K562 (cell line): ENCODE results near the gene CDKN2AIPNL. TPM values are rescaled to one million over a fixed set of nuclear protein-coding genes. Genes with fewer than 3 reads are reported as not detected.

ENCODE experiments used
- ATAC-seq: fragments of 200-7000 bp; cut with Tn5 transposase; 3 replicates; pipeline ENCODE4 v1.9.1; 2020; ENCODE audit warnings: moderate library complexity
- BruUV-seq: library from RNA; stranded (reverse); fragments of 400-500 nt; replicated peaks from 2 replicates; lab custom pipeline; 2021; lab: Mats Ljungman, UMichigan
- CTCF ChIA-PET: fragments of 300-600 bp; formaldehyde crosslinking; extraction: SDS; loops from one replicate; lab custom pipeline; 2021; ENCODE audit warnings: low intra/inter-chr PET ratio; lab: Yijun Ruan, JAX
- POLR2A ChIA-PET: fragments of 300-600, 350-650 bp; sonication (Branson Sonifier 250); formaldehyde crosslinking; extraction: SDS; loops from one replicate; lab custom pipeline; 2021; ENCODE audit warnings: antibody characterized with exemption, inconsistent platforms; lab: Yijun Ruan, JAX
- DNase-seq, 4 experiments: peaks; one replicate each; pipeline versions ENCODE4 v3.0.0 to v3.0.0-alpha.2; 2011 to 2018; ENCODE audit warnings: low spot score in 3 of 4, mixed read lengths in 3 of 4; ENCODE audit errors: extremely low read depth in 1 of 4
- FAIRE-seq: peaks from 2 replicates; lab custom pipeline; 2011; peaks lifted over from hg19 to GRCh38; lab: Jason Lieb, UNC
- H2AFZ ChIP-seq: 2 replicates; pipeline ENCODE4 v1.6.0; 2011; ENCODE audit warnings: low read depth, low read length, control low read depth, inconsistent platforms
- H3K27ac ChIP-seq: fragments of 200-600 bp; 3 replicates; pipeline ENCODE4 v1.8.0; 2011; ENCODE audit warnings: low read depth, mild to moderate bottlenecking, control low read depth, inconsistent platforms, low read length, moderate library complexity, mixed read lengths; ENCODE audit errors: extremely low read depth
- H3K27me3 ChIP-seq, 2 experiments: fragments of 300-600 bp in 1 of 2; 2 replicates in 1 of 2; 3 replicates in 1 of 2; pipeline versions ENCODE4 v1.6.0 to v1.8.0; 2011; ENCODE audit warnings: inconsistent platforms in 2 of 2, low read length in 2 of 2, mild to moderate bottlenecking in 1 of 2, mixed read lengths in 1 of 2, moderate library complexity in 1 of 2; ENCODE audit not compliant: control insufficient read depth in 2 of 2, insufficient read depth in 2 of 2
- H3K36me3 ChIP-seq: fragments of 300-600 bp; 3 replicates; pipeline ENCODE4 v1.8.0; 2011; ENCODE audit warnings: mild to moderate bottlenecking, low read length, inconsistent platforms; ENCODE audit not compliant: control insufficient read depth, insufficient read depth
- H3K4me1 ChIP-seq, 2 experiments: fragments of 200-600 bp in 1 of 2; replicated peaks in 1 of 2; 2 replicates in 1 of 2; 3 replicates in 1 of 2; pipeline versions ENCODE4 v1.5.1 to v1.8.0; 2011; ENCODE audit warnings: inconsistent platforms in 2 of 2, low read length in 2 of 2, mild to moderate bottlenecking in 1 of 2, mixed read lengths in 1 of 2, moderate library complexity in 1 of 2; ENCODE audit not compliant: control insufficient read depth in 2 of 2, insufficient read depth in 2 of 2
- H3K4me2 ChIP-seq: 2 replicates; pipeline ENCODE4 v1.6.1; 2011; ENCODE audit warnings: low read length, control low read depth, inconsistent platforms, mixed read lengths; ENCODE audit not compliant: insufficient read depth
- H3K4me3 ChIP-seq: fragments of 200-600 bp; sonication (generic), shearing (Covaris generic); 2 replicates; pipeline ENCODE4 v1.5.1; 2016; ENCODE audit warnings: control low read depth, inconsistent platforms
- H3K79me2 ChIP-seq: fragments of 200-600 bp; 3 replicates; pipeline ENCODE4 v1.8.0; 2011; ENCODE audit warnings: low read length, inconsistent platforms; ENCODE audit not compliant: control insufficient read depth, insufficient read depth
- H3K9ac ChIP-seq, 2 experiments: 2 replicates each; pipeline versions ENCODE4 v1.6.0 to v1.6.1; 2011; ENCODE audit warnings: low read depth in 2 of 2, low read length in 2 of 2, control low read depth in 1 of 2, inconsistent platforms in 1 of 2, mild to moderate bottlenecking in 1 of 2, mixed read lengths in 1 of 2; ENCODE audit not compliant: insufficient read depth in 1 of 2
- H3K9me1 ChIP-seq: one replicate; pipeline ENCODE4 v1.6.0; 2011; ENCODE audit warnings: inconsistent platforms, mild to moderate bottlenecking, low read length, moderate library complexity; ENCODE audit not compliant: control insufficient read depth, insufficient read depth
- H3K9me3 ChIP-seq: replicated peaks from 2 replicates; pipeline ENCODE4 v1.5.1; 2011; ENCODE audit warnings: low read depth, low read length, inconsistent platforms; ENCODE audit not compliant: control insufficient read depth, insufficient read depth
- H4K20me1 ChIP-seq: replicated peaks from 2 replicates; pipeline ENCODE4 v1.6.1; 2011; ENCODE audit warnings: low read length, inconsistent platforms, mixed read lengths; ENCODE audit not compliant: control insufficient read depth, insufficient read depth
- CBX5 ChIP-seq: IDR thresholded peaks from 2 replicates; pipeline ENCODE4 v1.6.1; 2014; ENCODE audit warnings: low read depth, borderline replicate concordance
- FIP1L1 ChIP-seq: fragments of 200-400 bp; formaldehyde crosslinking; IDR thresholded peaks from 2 replicates; pipeline ENCODE4 v1.6.1; 2018; ENCODE audit warnings: mild to moderate bottlenecking, low read depth, low read length; ENCODE audit not compliant: poor library complexity, severe bottlenecking
- GABPB2 ChIP-seq: fragments of 250-450 bp; sonication (Bioruptor Pico); conservative IDR thresholded peaks from 2 replicates; pipeline ENCODE4 v1.5.1; 2021; ENCODE audit warnings: mild to moderate bottlenecking
- HDAC2 ChIP-seq: fragments of 450-650 bp; IDR thresholded peaks from 2 replicates; pipeline ENCODE4 v1.6.1; 2016; ENCODE audit warnings: mild to moderate bottlenecking
- HNRNPL ChIP-seq: fragments of 200-400 bp; formaldehyde crosslinking; IDR thresholded peaks from 2 replicates; pipeline ENCODE4 v1.6.1; 2017; ENCODE audit warnings: low read depth, mild to moderate bottlenecking, low read length
- JUND ChIP-seq, 2 experiments: IDR thresholded peaks; 2 replicates in 1 of 2; 3 replicates in 1 of 2; pipeline ENCODE4 v1.6.1; 2011; ENCODE audit warnings: borderline replicate concordance in 2 of 2, low read depth in 2 of 2, low read length in 2 of 2, improper control_type of control experiment in 1 of 2, missing biosample characterization in 1 of 2, missing genetic modification characterization in 1 of 2, missing genetic modification reagents in 1 of 2
- PATZ1 ChIP-seq: fragments of 250-450 bp; sonication (Bioruptor Pico); IDR thresholded peaks from 2 replicates; pipeline ENCODE4 v1.5.0; 2020; ENCODE audit warnings: mild to moderate bottlenecking, borderline replicate concordance
- TCF7 ChIP-seq: sonication (generic); IDR thresholded peaks from 2 replicates; pipeline ENCODE4 v1.6.1; 2016; ENCODE audit warnings: antibody characterized with exemption, borderline replicate concordance
- TOE1 ChIP-seq, 2 experiments: fragments of 450-650 bp in 1 of 2; sonication (generic) in 1 of 2; formaldehyde crosslinking in 1 of 2; IDR thresholded peaks; 2 replicates each; pipeline versions ENCODE4 v1.7.1 to v1.8.0; 2016 to 2022; ENCODE audit warnings: borderline replicate concordance in 2 of 2, mild to moderate bottlenecking in 2 of 2, antibody characterized with exemption in 1 of 2, inconsistent platforms in 1 of 2, low read depth in 1 of 2, missing genetic modification reagents in 1 of 2, moderate library complexity in 1 of 2
- ZBTB33 ChIP-seq: sonication (generic); formaldehyde crosslinking; IDR thresholded peaks from 2 replicates; pipeline ENCODE4 v1.8.1; 2023; ENCODE audit warnings: mild to moderate bottlenecking, missing genetic modification reagents
- ZEB2 ChIP-seq: fragments of 450-650 bp; IDR thresholded peaks from 2 replicates; pipeline ENCODE4 v1.6.1; 2016
- ZNF165 ChIP-seq: fragments of 250-450 bp; sonication (Bioruptor Pico); IDR thresholded peaks from 2 replicates; pipeline ENCODE4 v1.4.0; 2020; ENCODE audit warnings: borderline replicate concordance
- ZNF212 ChIP-seq: fragments of 450-650 bp; formaldehyde crosslinking; IDR thresholded peaks from 2 replicates; pipeline ENCODE4 v1.4.0; 2020; ENCODE audit warnings: mild to moderate bottlenecking
- ZNF740 ChIP-seq, 3 experiments: fragments of 200-800 bp in 1 of 3; sonication (Bioruptor generic) in 1 of 3; sonication (generic) in 1 of 3; formaldehyde crosslinking in 1 of 3; IDR thresholded peaks; 2 replicates each; pipeline versions ENCODE4 v1.6.1 to v1.8.0; 2016 to 2022; ENCODE audit warnings: mild to moderate bottlenecking in 2 of 3, missing compliant biosample characterization in 2 of 3, missing genetic modification characterization in 2 of 3, missing genetic modification reagents in 1 of 3
- WGBS: fragments of 100-300 bp; shearing (Covaris generic); methylation state at CpG from one replicate; pipeline ENCODE4 v1.1.6; 2016; ENCODE audit warnings: low coverage, mixed read lengths; ENCODE audit not compliant: insufficient coverage; ENCODE audit errors: missing lambda C conversion rate; 5-methylcytosine and 5-hydroxymethylcytosine counted together
- in situ Hi-C: fragments of 300-500 bp; cut with MboI; formaldehyde crosslinking; loops from 4 replicates; pipeline ENCODE4 v1.15.0; 2018; ENCODE audit warnings: inconsistent platforms, mixed read lengths
- intact Hi-C: fragments of 100-400 bp; cut with micrococcal nuclease; formaldehyde crosslinking; loops from 2 replicates; pipeline ENCODE4 v1.14.2; 2022
- polyA plus RNA-seq, 8 experiments: library from polyadenylated mRNA; depleted of rRNA in 4 of 8; stranded (reverse) in 5 of 8; unstranded in 3 of 8; fragments of >200 nt; fragmentation: Nextera tagmentation in 2 of 8; fragmentation: Illumina TruSeq in 1 of 8; extraction: Ambion mirVana in 2 of 8; extraction: Trizol in 1 of 8; gene quantifications; 2 replicates each; pipeline versions ENCODE4 v1.2.1 to v1.2.3, GENCODE V29; 2011 to 2014; ENCODE audit warnings: inconsistent platforms in 1 of 8, missing spikeins in 1 of 8
- total RNA-seq, 7 experiments: library from RNA; depleted of rRNA in 6 of 7; stranded (reverse); fragments of >200 nt in 6 of 7; fragmentation: Illumina TruSeq in 2 of 7; extraction: Trizol in 2 of 7; gene quantifications; 2 replicates each; pipeline versions ENCODE4 v1.2.1 to v1.2.3, GENCODE V29; 2011 to 2021; ENCODE audit warnings: low replicate concordance in 1 of 7

Gene CDKN2AIPNL
- total and polyA plus RNA-seq, 9 of the 15 experiments (the other 6 are each of a cell fraction or from before 2014, with no cell fraction given) = 19.9 to 46.9 (median 42.2) TPM

GRCh38 chr5:134450374-134450773 is 38.7 kb upstream of the CDKN2AIPNL start (continued):
- no peak for TF ChIP-seq FIP1L1

DNA sequence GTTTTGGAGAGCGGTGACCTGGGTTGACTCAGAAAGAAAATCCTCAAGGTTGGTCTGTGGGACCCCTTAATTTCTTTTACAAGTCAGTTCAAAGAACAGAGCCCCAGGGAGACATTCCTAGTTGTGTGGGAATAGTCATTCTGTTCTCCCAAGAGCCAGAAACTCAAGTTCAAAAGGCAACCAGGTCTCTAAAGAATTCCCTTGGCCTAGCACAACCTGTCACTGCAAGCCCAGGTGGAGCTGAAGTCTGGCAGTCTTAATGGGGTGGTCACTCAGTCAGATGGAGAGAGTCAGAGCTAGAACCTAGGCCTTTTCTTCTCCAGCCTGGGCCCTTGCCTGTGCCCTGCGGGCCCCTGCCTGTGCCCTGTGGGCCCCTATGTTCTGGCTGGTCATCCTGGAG is 37.5 kb upstream of the CDKN2AIPNL start:
- H4K20me1 ChIP-seq = no peaks in the 10 kb centered on the region
- H3K4me3 ChIP-seq = no peak overlapping the region
- no peaks in the 10 kb centered on the region for H3K36me3 ChIP-seq
- POLR2A ChIA-PET = interaction anchor here (1.3 kb wide), 1 partner anchor 10 kb away, joined by 3 read pairs; no protein-coding TSS in a partner anchor
- ATAC-seq (no peak), FAIRE-seq (no peak), DNase-seq (no peak)
- in situ Hi-C loops (no loop called here), intact Hi-C loops (no loop called here)
- no peaks in the 10 kb centered on the region for H3K9me1 ChIP-seq
- no peak overlapping the region for H3K9ac ChIP-seq
- no peak overlapping the region for H3K27ac ChIP-seq
- WGBS = 75% methylated on average over 1 of the region's 2 CpGs
- no peaks in the 10 kb centered on the region for H3K79me2 ChIP-seq
- H3K4me1 ChIP-seq = peaks cover 0 to 9% of the 10 kb centered on the region in 2 experiments; a peak in 2 of 5 replicates
- no TSS peak for BruUV-seq
- H3K4me2 ChIP-seq = no peak overlapping the region
- CTCF ChIA-PET = no interaction called here
- no peaks in the 10 kb centered on the region for H3K9me3 ChIP-seq
- no peaks in the 10 kb centered on the region for H3K27me3 ChIP-seq
- no peak overlapping the region for H2AFZ ChIP-seq
- TF ChIP-seq ZNF212 (CRISPR knock-in tag) = no peak
- no peak for TF ChIP-seq ZNF165 (CRISPR knock-in tag)
- no peak for TF ChIP-seq GABPB2 (CRISPR knock-in tag)
- TF ChIP-seq JUND (IDR thresholded peaks at IDR 0.05; ENCODE audit: borderline replicate concordance, low read depth, low read length) = no peak
- TF ChIP-seq JUND (tag; IDR thresholded peaks at IDR 0.05; ENCODE audit: borderline replicate concordance, low read depth, low read length) = no peak
- TF ChIP-seq PATZ1 = no peak
- no peak for TF ChIP-seq HNRNPL
- no peak for TF ChIP-seq TCF7
- TF ChIP-seq HDAC2 = no peak
- TF ChIP-seq CBX5 = no peak
- no peak for TF ChIP-seq ZEB2
- no peak for TF ChIP-seq ZBTB33 (CRISPR knock-in tag)
- no peak for TF ChIP-seq ZNF740 (CRISPR knock-in tag; IDR thresholded peaks at IDR 0.05)
- TF ChIP-seq ZNF740 (tag; IDR thresholded peaks at IDR 0.05) = no peak
- TF ChIP-seq TOE1 (IDR thresholded peaks at IDR 0.05; ENCODE audit: borderline replicate concordance) = no peak
- no peak for TF ChIP-seq TOE1 (CRISPR knock-in tag; IDR thresholded peaks at IDR 0.05; ENCODE audit: borderline replicate concordance, low read depth)
